H1 (cell line): ENCODE results near the gene NFIC.

Experiments
- ASH2L ChIP-seq: fragments of 200-600, 300-600 bp; sonication (generic); IDR thresholded peaks from one replicate; pipeline ENCODE4 v1.7.1; 2017; ENCODE audit warnings: low read length
- JUN ChIP-seq: IDR thresholded peaks from 2 replicates; pipeline ENCODE4 v1.6.1; 2011; ENCODE audit warnings: low read depth, mild to moderate bottlenecking, improper control_type of control experiment, low read length
- POLR2AphosphoS5 ChIP-seq: IDR thresholded peaks from 2 replicates; pipeline ENCODE4 v1.6.1; 2011; ENCODE audit warnings: low read depth, low read length

DNA sequence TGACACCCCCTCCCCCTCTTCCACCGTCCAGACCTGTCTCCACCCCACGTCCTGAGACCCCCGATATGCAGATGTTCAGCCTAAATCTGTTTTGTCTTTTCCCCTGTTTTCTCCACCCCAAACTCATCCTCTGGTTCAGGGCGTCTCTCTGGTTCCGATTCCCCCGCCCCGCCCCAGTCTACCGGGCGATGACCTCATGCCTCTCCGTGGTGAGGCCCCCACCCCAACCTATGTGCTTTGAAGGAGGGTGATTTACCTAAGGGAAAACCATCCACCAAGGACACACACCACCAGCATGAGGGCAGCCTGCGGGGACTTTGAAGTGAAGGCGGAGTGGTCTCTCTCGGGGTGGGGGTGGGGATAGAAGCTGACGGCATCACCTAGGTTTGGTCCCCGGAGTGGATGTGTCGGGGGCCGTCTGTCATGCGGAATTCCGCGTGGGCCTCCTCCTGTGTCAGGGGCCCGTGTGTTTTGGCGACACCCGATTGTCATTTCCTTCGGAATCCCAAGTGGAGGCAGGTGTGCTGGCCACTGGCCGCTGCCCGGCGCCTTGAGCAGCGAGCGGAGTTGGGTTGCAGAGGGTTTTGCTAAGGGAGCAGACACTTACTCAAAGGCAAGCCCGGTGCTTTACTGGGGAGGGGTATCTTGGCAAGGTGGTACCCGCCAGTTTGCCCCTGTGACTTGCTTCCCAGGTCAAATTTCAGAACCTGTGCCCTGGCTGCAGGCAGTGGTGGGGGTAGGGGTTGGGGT is 141.2 kb downstream of the NFIC start:
- TF ChIP-seq ASH2L (peak; percentile 9), JUN (no peak), POLR2AphosphoS5 (no peak)
